ENCODE results near the gene DIP2C. TPM values are rescaled to one million over a fixed set of nuclear protein-coding genes. Genes with fewer than 3 reads are reported as not detected.

The DIP2C gene
- polyA plus RNA-seq, 1 of the 3 experiments (the other 2 are of a cell fraction) = 8.7 TPM

DNA sequence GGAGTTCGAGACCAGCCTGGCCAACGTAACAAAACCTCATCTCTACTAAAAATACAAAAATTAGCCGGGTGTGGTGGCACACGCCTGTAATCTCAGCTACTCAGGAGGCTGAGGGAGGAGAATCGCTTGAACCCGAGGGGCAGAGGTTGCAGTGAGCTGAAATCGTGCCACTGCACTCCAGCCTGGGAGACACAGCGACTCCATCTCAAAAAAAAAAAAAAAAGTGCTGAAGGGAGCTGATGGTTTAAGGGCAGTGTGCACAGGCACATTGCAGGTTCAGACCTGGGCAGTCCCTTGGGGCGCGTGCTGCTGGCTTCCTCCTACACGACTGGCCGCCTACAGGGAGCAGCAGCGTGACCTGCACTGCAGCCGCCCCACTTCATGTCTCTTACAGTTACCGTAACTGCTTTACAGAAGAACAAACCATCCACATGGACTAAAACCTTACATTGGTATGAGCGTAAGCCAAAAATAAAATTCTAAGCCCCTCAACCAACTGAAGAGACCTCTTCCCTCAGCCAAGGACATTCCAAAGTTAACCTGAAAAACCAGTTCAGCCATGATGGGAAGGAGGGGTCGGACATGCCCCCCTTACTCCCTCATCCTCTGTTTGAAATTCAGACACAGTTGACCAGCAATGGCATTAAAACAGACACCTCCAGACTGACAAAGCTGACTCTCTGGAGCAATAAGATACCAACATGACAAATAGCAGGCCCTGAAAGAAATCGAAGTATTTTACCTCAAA, 292.0 kb downstream of the DIP2C start:
- Histone ChIP-seq H4K20me1 (ENCODE audit: insufficient read depth) (no peaks in the 10 kb centered on the region), H3K27ac (ENCODE audit: low read depth in 2 of 2, low read length in 1 of 2) (no peak overlapping the region), H3K4me3 (ENCODE audit: low read depth in 2 of 2, low read length in 1 of 2) (no peak overlapping the region), H3K4me1 (ENCODE audit: control insufficient read depth in 1 of 2, insufficient read depth in 2 of 2, low read depth in 1 of 2, low read length in 1 of 2) (peaks cover 0 to under 1% of the 10 kb centered on the region in 2 experiments; a peak in 1 of 4 replicates), H3K27me3 (ENCODE audit: insufficient read depth) (no peaks in the 10 kb centered on the region), H3K9me3 (no peaks in the 10 kb centered on the region), H3K36me3 (replicated peaks in 1 of 2; ENCODE audit: control insufficient read depth in 1 of 2, insufficient read depth in 2 of 2, low read length in 1 of 2) (no peaks in the 10 kb centered on the region), H3K79me2 (ENCODE audit: insufficient read depth) (no peaks in the 10 kb centered on the region), H2AFZ (ENCODE audit: low read depth) (no peak overlapping the region), H3F3A (replicated peaks; ENCODE audit: insufficient read depth) (no peaks in the 10 kb centered on the region), H3K9me2 (no peaks in the 10 kb centered on the region), H3K9ac (no peak overlapping the region), H3K4me2 (no peak overlapping the region)
- CTCF ChIA-PET = no interaction called here
- no peak for TF ChIP-seq MEF2A (IDR thresholded peaks at IDR 0.05; ENCODE audit: borderline replicate concordance, low read depth)
- TF ChIP-seq, protein P1, sequence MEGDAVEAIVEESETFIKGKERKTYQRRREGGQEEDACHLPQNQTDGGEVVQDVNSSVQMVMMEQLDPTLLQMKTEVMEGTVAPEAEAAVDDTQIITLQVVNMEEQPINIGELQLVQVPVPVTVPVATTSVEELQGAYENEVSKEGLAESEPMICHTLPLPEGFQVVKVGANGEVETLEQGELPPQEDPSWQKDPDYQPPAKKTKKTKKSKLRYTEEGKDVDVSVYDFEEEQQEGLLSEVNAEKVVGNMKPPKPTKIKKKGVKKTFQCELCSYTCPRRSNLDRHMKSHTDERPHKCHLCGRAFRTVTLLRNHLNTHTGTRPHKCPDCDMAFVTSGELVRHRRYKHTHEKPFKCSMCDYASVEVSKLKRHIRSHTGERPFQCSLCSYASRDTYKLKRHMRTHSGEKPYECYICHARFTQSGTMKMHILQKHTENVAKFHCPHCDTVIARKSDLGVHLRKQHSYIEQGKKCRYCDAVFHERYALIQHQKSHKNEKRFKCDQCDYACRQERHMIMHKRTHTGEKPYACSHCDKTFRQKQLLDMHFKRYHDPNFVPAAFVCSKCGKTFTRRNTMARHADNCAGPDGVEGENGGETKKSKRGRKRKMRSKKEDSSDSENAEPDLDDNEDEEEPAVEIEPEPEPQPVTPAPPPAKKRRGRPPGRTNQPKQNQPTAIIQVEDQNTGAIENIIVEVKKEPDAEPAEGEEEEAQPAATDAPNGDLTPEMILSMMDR (IDR thresholded peaks at IDR 0.05) = no peak
- TF ChIP-seq, protein P2, sequence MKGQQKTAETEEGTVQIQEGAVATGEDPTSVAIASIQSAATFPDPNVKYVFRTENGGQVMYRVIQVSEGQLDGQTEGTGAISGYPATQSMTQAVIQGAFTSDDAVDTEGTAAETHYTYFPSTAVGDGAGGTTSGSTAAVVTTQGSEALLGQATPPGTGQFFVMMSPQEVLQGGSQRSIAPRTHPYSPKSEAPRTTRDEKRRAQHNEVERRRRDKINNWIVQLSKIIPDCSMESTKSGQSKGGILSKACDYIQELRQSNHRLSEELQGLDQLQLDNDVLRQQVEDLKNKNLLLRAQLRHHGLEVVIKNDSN (IDR thresholded peaks at IDR 0.05; ENCODE audit: borderline replicate concordance, low read depth) = no peak
- no peak for TF ChIP-seq TAF1 (IDR thresholded peaks at IDR 0.05; ENCODE audit: borderline replicate concordance, low read depth, low read length)
- TF ChIP-seq MXI1 (IDR thresholded peaks at IDR 0.05; ENCODE audit: low read depth, low read length) = no peak
- TF ChIP-seq, protein P3, sequence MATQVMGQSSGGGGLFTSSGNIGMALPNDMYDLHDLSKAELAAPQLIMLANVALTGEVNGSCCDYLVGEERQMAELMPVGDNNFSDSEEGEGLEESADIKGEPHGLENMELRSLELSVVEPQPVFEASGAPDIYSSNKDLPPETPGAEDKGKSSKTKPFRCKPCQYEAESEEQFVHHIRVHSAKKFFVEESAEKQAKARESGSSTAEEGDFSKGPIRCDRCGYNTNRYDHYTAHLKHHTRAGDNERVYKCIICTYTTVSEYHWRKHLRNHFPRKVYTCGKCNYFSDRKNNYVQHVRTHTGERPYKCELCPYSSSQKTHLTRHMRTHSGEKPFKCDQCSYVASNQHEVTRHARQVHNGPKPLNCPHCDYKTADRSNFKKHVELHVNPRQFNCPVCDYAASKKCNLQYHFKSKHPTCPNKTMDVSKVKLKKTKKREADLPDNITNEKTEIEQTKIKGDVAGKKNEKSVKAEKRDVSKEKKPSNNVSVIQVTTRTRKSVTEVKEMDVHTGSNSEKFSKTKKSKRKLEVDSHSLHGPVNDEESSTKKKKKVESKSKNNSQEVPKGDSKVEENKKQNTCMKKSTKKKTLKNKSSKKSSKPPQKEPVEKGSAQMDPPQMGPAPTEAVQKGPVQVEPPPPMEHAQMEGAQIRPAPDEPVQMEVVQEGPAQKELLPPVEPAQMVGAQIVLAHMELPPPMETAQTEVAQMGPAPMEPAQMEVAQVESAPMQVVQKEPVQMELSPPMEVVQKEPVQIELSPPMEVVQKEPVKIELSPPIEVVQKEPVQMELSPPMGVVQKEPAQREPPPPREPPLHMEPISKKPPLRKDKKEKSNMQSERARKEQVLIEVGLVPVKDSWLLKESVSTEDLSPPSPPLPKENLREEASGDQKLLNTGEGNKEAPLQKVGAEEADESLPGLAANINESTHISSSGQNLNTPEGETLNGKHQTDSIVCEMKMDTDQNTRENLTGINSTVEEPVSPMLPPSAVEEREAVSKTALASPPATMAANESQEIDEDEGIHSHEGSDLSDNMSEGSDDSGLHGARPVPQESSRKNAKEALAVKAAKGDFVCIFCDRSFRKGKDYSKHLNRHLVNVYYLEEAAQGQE (IDR thresholded peaks at IDR 0.05; ENCODE audit: low read depth, low read length) = no peak
- TF ChIP-seq CHD2 (IDR thresholded peaks at IDR 0.05; ENCODE audit: low read length, partially characterized antibody) = no peak
- no peak for TF ChIP-seq RFX5 (IDR thresholded peaks at IDR 0.05; ENCODE audit: low read length)
- TF ChIP-seq TEAD4 (IDR thresholded peaks at IDR 0.05; ENCODE audit: borderline replicate concordance, insufficient read depth) = no peak
- TF ChIP-seq NFIC (IDR thresholded peaks at IDR 0.05; ENCODE audit: borderline replicate concordance) = no peak
- no peak for TF ChIP-seq SMC3 (IDR thresholded peaks at IDR 0.05; ENCODE audit: low read depth, low read length)
- no peak for TF ChIP-seq GATA2 (CRISPR knock-in tag; IDR thresholded peaks at IDR 0.05)
- TF ChIP-seq GABPA (IDR thresholded peaks at IDR 0.05; ENCODE audit: low read depth) = no peak
- TF ChIP-seq SIN3A (IDR thresholded peaks at IDR 0.05; ENCODE audit: borderline replicate concordance, low read depth, low read length) = no peak
- no peak for TF ChIP-seq POLR2AphosphoS5 (IDR thresholded peaks at IDR 0.05; ENCODE audit: low read depth, low read length)
- no peak for TF ChIP-seq FOSL2 (IDR thresholded peaks at IDR 0.05; ENCODE audit: borderline replicate concordance, low read depth)
- no peak for TF ChIP-seq RCOR1 (IDR thresholded peaks at IDR 0.05; ENCODE audit: low read length)
- no peak for TF ChIP-seq ELF1 (IDR thresholded peaks at IDR 0.05)
- WGBS (ENCODE audit: low lambda C conversion rate) = 96% methylated on average over 18 of the region's 18 CpGs
- DNase-seq = no peak
- POLR2A ChIA-PET = no interaction called here
